ENCODE data around the gene GRHL3.
"Not testable (repeated sequence)": the region's sequence is repeated elsewhere in the genome, so short reads cannot be mapped to it uniquely, and the experiment has no call there.

GRHL3 gene

GRCh38 chr1:24319312-24319863, at the start of gene GRHL3:
GRHL3 (plus strand) TSS chr1:24319357; CDS start chr1:24319552, 195 bp downstream.
- FAIRE-seq = no peak

- not testable (repeated sequence) for FAIRE-seq
These were observed 44.7 kb upstream of the GRHL3 start for GRCh38 chr1:24274203-24275103.

- FAIRE-seq = no peak
These were observed 44.1 kb upstream of the GRHL3 start for GRCh38 chr1:24275104-24275410.

GRCh38 chr1:24275510-24275909, 43.6 kb upstream of the GRHL3 start:
- FAIRE-seq = no peak

GRCh38 chr1:24276791-24277190, 42.4 kb upstream of the GRHL3 start:
- no peak for FAIRE-seq

- FAIRE-seq = no peak
These were observed 41.6 kb upstream of the GRHL3 start for GRCh38 chr1:24277420-24278169.

GRCh38 chr1:24278726-24279125, 40.4 kb upstream of the GRHL3 start:
- FAIRE-seq = no peak

- no peak for FAIRE-seq
These were observed 39.4 kb upstream of the GRHL3 start for GRCh38 chr1:24279590-24280232.

GRCh38 chr1:24281591-24281990, 37.6 kb upstream of the GRHL3 start:
- FAIRE-seq = no peak

GRCh38 chr1:24282491-24282890, 36.7 kb upstream of the GRHL3 start:
- FAIRE-seq = no peak

GRCh38 chr1:24283326-24284155, 35.6 kb upstream of the GRHL3 start:
- FAIRE-seq = no peak

GRCh38 chr1:24284156-24284471, 35.0 kb upstream of the GRHL3 start:
- FAIRE-seq = no peak

GRCh38 chr1:24285231-24285630, 33.9 kb upstream of the GRHL3 start:
- no peak for FAIRE-seq

GRCh38 chr1:24286246-24287010, 32.7 kb upstream of the GRHL3 start:
- no peak for FAIRE-seq

GRCh38 chr1:24287779-24288178, 31.4 kb upstream of the GRHL3 start:
- not testable (repeated sequence) for FAIRE-seq

- FAIRE-seq = no peak
These were observed 30.7 kb upstream of the GRHL3 start for GRCh38 chr1:24288479-24288878.

GRCh38 chr1:24289937-24290595, 29.1 kb upstream of the GRHL3 start:
- FAIRE-seq = no peak

- FAIRE-seq = no peak
These were observed 28.1 kb upstream of the GRHL3 start for GRCh38 chr1:24290933-24291487.

GRCh38 chr1:24292103-24292502, 27.1 kb upstream of the GRHL3 start:
- FAIRE-seq = no peak

GRCh38 chr1:24292887-24293286, 26.3 kb upstream of the GRHL3 start:
- no peak for FAIRE-seq
